Astrocyte (in vitro differentiated cells and primary cell): ENCODE data around the gene DELE1. TPM values are rescaled to one million over a fixed set of nuclear protein-coding genes. Genes with fewer than 3 reads are reported as not detected.

ENCODE experiments used
- DNase-seq: peaks from one replicate; pipeline ENCODE4 v3.0.0-alpha.2; 2010; ENCODE audit warnings: low read depth
- FAIRE-seq: peaks from 2 replicates; lab custom pipeline; 2011; peaks lifted over from hg19 to GRCh38; lab: Jason Lieb, UNC
- H2AFZ ChIP-seq: 2 replicates; pipeline ENCODE4 v1.6.0; 2012; ENCODE audit warnings: low read depth, low read length, inconsistent platforms
- H3K27ac ChIP-seq: 2 replicates; pipeline ENCODE4 v1.5.1; 2011; ENCODE audit warnings: low read depth, low read length, inconsistent platforms
- H3K27me3 ChIP-seq: 2 replicates; pipeline ENCODE4 v1.6.0; 2011; ENCODE audit warnings: low read length, inconsistent platforms; ENCODE audit not compliant: insufficient read depth
- H3K36me3 ChIP-seq: 2 replicates; pipeline ENCODE4 v1.5.1; 2011; ENCODE audit warnings: low read length, inconsistent platforms; ENCODE audit not compliant: insufficient read depth
- H3K4me1 ChIP-seq: 2 replicates; pipeline ENCODE4 v1.5.1; 2011; ENCODE audit warnings: low read length, inconsistent platforms; ENCODE audit not compliant: insufficient read depth
- H3K4me2 ChIP-seq: 2 replicates; pipeline ENCODE4 v1.6.0; 2012; ENCODE audit warnings: low read length, inconsistent platforms
- H3K4me3 ChIP-seq: 2 replicates; pipeline ENCODE4 v1.5.1; 2011; ENCODE audit warnings: low read depth, mild to moderate bottlenecking, low read length, inconsistent platforms; ENCODE audit not compliant: insufficient read depth
- H3K79me2 ChIP-seq: 2 replicates; pipeline ENCODE4 v1.6.0; 2012; ENCODE audit warnings: mild to moderate bottlenecking, low read length, inconsistent platforms; ENCODE audit not compliant: insufficient read depth
- H3K9ac ChIP-seq: 2 replicates; pipeline ENCODE4 v1.6.0; 2012; ENCODE audit warnings: mild to moderate bottlenecking, low read length, inconsistent platforms
- H3K9me3 ChIP-seq: 2 replicates; pipeline ENCODE4 v1.5.1; 2012; ENCODE audit warnings: low read depth, mild to moderate bottlenecking, low read length, inconsistent platforms; ENCODE audit not compliant: insufficient read depth
- H4K20me1 ChIP-seq: 2 replicates; pipeline ENCODE4 v1.6.0; 2012; ENCODE audit warnings: low read length, inconsistent platforms; ENCODE audit not compliant: insufficient read depth
- H3K27ac Mint-ChIP-seq: one replicate; pipeline ENCODE4 v1.8.0; 2021; ENCODE audit warnings: mild to moderate bottlenecking, mixed read lengths; ENCODE audit not compliant: unreplicated experiment
- H3K27me3 Mint-ChIP-seq: one replicate; pipeline ENCODE4 v1.8.0; 2021; ENCODE audit warnings: low read depth, mixed read lengths; ENCODE audit not compliant: unreplicated experiment
- H3K36me3 Mint-ChIP-seq: one replicate; pipeline ENCODE4 v1.8.0; 2021; ENCODE audit warnings: low read depth, mixed read lengths; ENCODE audit not compliant: unreplicated experiment
- H3K4me1 Mint-ChIP-seq: one replicate; pipeline ENCODE4 v1.8.0; 2021; ENCODE audit warnings: low read depth, mixed read lengths; ENCODE audit not compliant: unreplicated experiment
- H3K4me3 Mint-ChIP-seq: one replicate; pipeline ENCODE4 v1.8.0; 2021; ENCODE audit warnings: mild to moderate bottlenecking, moderate library complexity, mixed read lengths; ENCODE audit not compliant: unreplicated experiment
- H3K9me3 Mint-ChIP-seq: one replicate; pipeline ENCODE4 v1.8.0; 2021; ENCODE audit warnings: mild to moderate bottlenecking, mixed read lengths; ENCODE audit not compliant: unreplicated experiment
- CTCF ChIP-seq: IDR thresholded peaks from 2 replicates; pipeline ENCODE4 v1.5.1; 2011; ENCODE audit warnings: low read depth, mild to moderate bottlenecking, inconsistent platforms, low read length, moderate library complexity; ENCODE audit not compliant: insufficient read depth
- EZH2 ChIP-seq: IDR thresholded peaks from 2 replicates; pipeline ENCODE4 v1.6.1; 2012; ENCODE audit warnings: mild to moderate bottlenecking, low read length, inconsistent platforms; ENCODE audit not compliant: insufficient read depth
- total RNA-seq: library from RNA; stranded (reverse); gene quantifications from 2 replicates; pipeline ENCODE4 v1.2.1, GENCODE V29; 2021

The DELE1 gene
- total RNA-seq, 1 donor from 2014 or later: 37.6 TPM

DNA sequence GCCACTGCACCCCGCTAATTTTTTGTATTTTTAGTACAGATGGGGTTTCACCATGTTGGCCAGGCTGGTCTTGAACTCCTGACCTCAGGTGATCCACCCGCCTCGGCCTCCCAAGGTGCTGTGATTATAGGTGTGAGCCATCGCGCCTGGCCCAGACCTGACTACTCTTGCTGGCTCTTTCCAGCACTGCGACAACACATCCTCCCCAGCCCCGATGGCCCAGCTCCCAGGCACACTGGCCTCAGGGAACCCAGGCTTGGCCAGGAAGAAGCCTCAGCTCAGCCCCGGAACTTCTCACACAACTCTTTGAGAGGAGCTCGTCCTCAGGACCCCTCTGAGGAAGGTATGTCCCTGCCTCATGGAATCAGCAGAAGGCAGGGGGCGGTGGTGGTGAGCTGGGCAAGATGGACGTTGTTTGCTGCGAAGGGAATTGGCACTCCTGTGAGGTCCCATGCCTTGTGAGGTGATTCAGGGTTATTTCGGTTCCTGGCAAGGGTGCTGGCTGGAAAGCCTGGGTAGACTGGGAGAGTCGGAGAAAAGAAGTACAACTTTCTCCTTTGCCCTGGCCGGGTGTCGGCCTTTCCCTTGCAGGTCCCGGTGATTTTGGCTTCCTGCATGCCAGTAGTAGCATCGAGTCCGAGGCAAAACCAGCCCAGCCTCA is 5.9 kb downstream of the DELE1 start:
- H3K27ac Mint-ChIP-seq: no peak overlapping the region
- peaks cover 50% of the 10 kb centered on the region for H3K36me3 ChIP-seq
- H3K4me3 ChIP-seq: no peak overlapping the region
- H3K9ac ChIP-seq: no peak overlapping the region
- no peaks in the 10 kb centered on the region for H3K9me3 ChIP-seq
- DNase-seq (no peak), FAIRE-seq (no peak)
- no peak overlapping the region for H3K27ac ChIP-seq
- H3K79me2 ChIP-seq: peaks cover 11% of the 10 kb centered on the region
- no peaks in the 10 kb centered on the region for H3K27me3 Mint-ChIP-seq
- H3K4me1 Mint-ChIP-seq: no peaks in the 10 kb centered on the region
- no peaks in the 10 kb centered on the region for H3K27me3 ChIP-seq
- no peaks in the 10 kb centered on the region for H3K9me3 Mint-ChIP-seq
- H4K20me1 ChIP-seq: peaks cover 27% of the 10 kb centered on the region
- no peaks in the 10 kb centered on the region for H3K4me1 ChIP-seq
- peaks cover 20% of the 10 kb centered on the region for H3K36me3 Mint-ChIP-seq
- no peak overlapping the region for H3K4me3 Mint-ChIP-seq
- TF ChIP-seq EZH2 (no peak), CTCF (no peak)
- H3K4me2 ChIP-seq: no peak overlapping the region
- no peak overlapping the region for H2AFZ ChIP-seq

DNA sequence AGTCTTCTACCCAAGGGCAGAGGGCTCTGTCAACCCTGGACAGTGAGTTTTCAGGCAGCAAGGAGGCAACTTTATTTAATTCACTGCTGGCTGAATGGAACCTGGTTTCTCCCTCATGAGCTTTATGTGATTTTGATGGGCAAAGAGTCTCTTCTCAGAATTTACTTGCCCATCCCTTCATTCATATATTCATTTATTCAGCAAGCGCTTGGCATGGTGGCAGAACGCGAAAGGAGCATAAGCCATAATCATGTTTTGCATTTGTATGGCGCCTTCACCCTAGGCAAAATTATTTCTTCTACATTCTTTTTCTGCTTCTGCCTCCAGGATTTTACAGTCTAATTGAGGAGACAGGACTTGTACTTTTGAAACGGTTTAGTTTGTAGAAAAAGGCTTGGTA is 8.0 kb downstream of the DELE1 start:
- Mint-ChIP-seq H3K27ac (no peak overlapping the region), H3K4me1 (no peaks in the 10 kb centered on the region), H3K27me3 (no peaks in the 10 kb centered on the region), H3K4me3 (no peak overlapping the region), H3K9me3 (no peaks in the 10 kb centered on the region), H3K36me3 (peaks cover 23% of the 10 kb centered on the region)
- H3K4me2 ChIP-seq: no peak overlapping the region
- no peak overlapping the region for H3K9ac ChIP-seq
- no peak overlapping the region for H2AFZ ChIP-seq
- H3K4me1 ChIP-seq: no peaks in the 10 kb centered on the region
- H3K27ac ChIP-seq: no peak overlapping the region
- peaks cover 28% of the 10 kb centered on the region for H4K20me1 ChIP-seq
- no peaks in the 10 kb centered on the region for H3K27me3 ChIP-seq
- no peak for TF ChIP-seq EZH2
- no peak for TF ChIP-seq CTCF
- H3K79me2 ChIP-seq: no peaks in the 10 kb centered on the region
- H3K36me3 ChIP-seq: peaks cover 58% of the 10 kb centered on the region
- FAIRE-seq: no peak
- no peaks in the 10 kb centered on the region for H3K9me3 ChIP-seq
- no peak overlapping the region for H3K4me3 ChIP-seq
- DNase-seq: no peak

DNA sequence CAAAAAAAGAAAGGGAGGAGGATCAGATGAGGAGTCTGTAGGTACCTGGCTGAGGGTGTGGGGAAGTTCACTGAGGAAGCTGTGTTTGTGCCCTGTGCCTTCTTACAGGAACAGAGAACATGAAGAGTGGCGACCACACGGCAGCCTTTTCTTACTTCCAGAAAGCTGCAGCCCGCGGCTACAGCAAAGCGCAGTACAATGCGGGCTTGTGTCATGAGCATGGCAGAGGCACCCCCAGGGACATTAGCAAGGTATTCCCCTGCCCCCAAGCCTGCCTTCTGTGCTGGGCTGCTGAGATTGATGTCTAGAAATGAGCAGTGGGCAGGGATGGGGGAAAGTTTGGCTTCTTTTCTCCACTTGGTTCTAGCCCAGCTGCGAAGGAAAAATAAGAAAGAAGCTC is 9.5 kb downstream of the DELE1 start:
- Histone ChIP-seq H3K27ac (no peak overlapping the region), H3K4me1 (no peaks in the 10 kb centered on the region), H3K9me3 (no peaks in the 10 kb centered on the region), H3K9ac (no peak overlapping the region), H2AFZ (no peak overlapping the region), H3K36me3 (peaks cover 57% of the 10 kb centered on the region), H3K4me3 (no peak overlapping the region), H4K20me1 (peaks cover 21% of the 10 kb centered on the region), H3K27me3 (no peaks in the 10 kb centered on the region), H3K4me2 (no peak overlapping the region), H3K79me2 (no peaks in the 10 kb centered on the region)
- TF ChIP-seq CTCF: no peak
- TF ChIP-seq EZH2: no peak
- FAIRE-seq (no peak), DNase-seq (no peak)
- no peaks in the 10 kb centered on the region for H3K9me3 Mint-ChIP-seq
- H3K36me3 Mint-ChIP-seq: peaks cover 17% of the 10 kb centered on the region
- H3K4me3 Mint-ChIP-seq: no peak overlapping the region
- H3K27ac Mint-ChIP-seq: no peak overlapping the region
- no peaks in the 10 kb centered on the region for H3K4me1 Mint-ChIP-seq
- H3K27me3 Mint-ChIP-seq: no peaks in the 10 kb centered on the region
